ENCODE measurements around the gene LBH.
A peak's percentile ranks its signal among the peaks of the same experiment; 100 is the strongest.

The LBH gene

GRCh38 chr2:30217644-30218337, 13.5 kb upstream of the LBH start:
- DNase-seq: no peak

GRCh38 chr2:30218338-30218713, 13.0 kb upstream of the LBH start:
- no peak for DNase-seq

GRCh38 chr2:30218814-30219213, 12.5 kb upstream of the LBH start:
- no peak for DNase-seq

GRCh38 chr2:30219886-30220875, 11.2 kb upstream of the LBH start:
- DNase-seq: no peak

- no peak for DNase-seq
Observed at GRCh38 chr2:30221531-30221930, 9.8 kb upstream of the LBH start.

- no peak for DNase-seq
Observed at GRCh38 chr2:30222031-30222430, 9.3 kb upstream of the LBH start.

- DNase-seq: no peak
Observed at GRCh38 chr2:30222636-30223360, 8.5 kb upstream of the LBH start.

GRCh38 chr2:30223413-30223874, 7.9 kb upstream of the LBH start:
- peak; percentile 42 for DNase-seq

GRCh38 chr2:30224151-30224550, 7.2 kb upstream of the LBH start:
- no peak for DNase-seq

- DNase-seq: peak; percentile 62
Observed at GRCh38 chr2:30225131-30225762, 6.1 kb upstream of the LBH start.

- peak; percentile 39 for DNase-seq
Observed at GRCh38 chr2:30226144-30227032, 4.9 kb upstream of the LBH start.

- DNase-seq: no peak
Observed at GRCh38 chr2:30229596-30229995, 1.7 kb upstream of the LBH start.

- peak; percentile 21 for DNase-seq
Observed at GRCh38 chr2:30230497-30231211, 680 bp upstream of the LBH start.

GRCh38 chr2:30231996-30232800, 864 bp downstream of the LBH start:
- DNase-seq: peak; percentile 81

GRCh38 chr2:30232801-30233130, 1.4 kb downstream of the LBH start:
- peak; percentile 45 for DNase-seq

- DNase-seq: no peak
Observed at GRCh38 chr2:30233271-30234009, 2.1 kb downstream of the LBH start.

- DNase-seq: peak; percentile 39
Observed at GRCh38 chr2:30234180-30234971, 3.0 kb downstream of the LBH start.

- DNase-seq: peak; percentile 54
Observed at GRCh38 chr2:30235008-30235655, 3.8 kb downstream of the LBH start.
